ENCODE results near the gene TMEM134.
A peak's percentile ranks its signal among the peaks of the same experiment; 100 is the strongest.
"Not testable (repeated sequence)": the region's sequence is repeated elsewhere in the genome, so short reads cannot be mapped to it uniquely, and the experiment has no call there.

The TMEM134 gene

GRCh38 chr11:67433536-67434394 lies 35.3 kb downstream of the TMEM134 start:
- intact Hi-C loops (cut with DNase I), result no loop called here
- DNase-seq, result no peak

GRCh38 chr11:67432655-67433349 lies 36.2 kb downstream of the TMEM134 start:
- DNase-seq, result no peak
- intact Hi-C loops (cut with DNase I), result no loop called here

GRCh38 chr11:67431346-67432249 lies 37.5 kb downstream of the TMEM134 start:
- no peak for DNase-seq
- intact Hi-C loops (cut with DNase I), result no loop called here

- no peak for DNase-seq
- intact Hi-C loops (cut with DNase I), result no loop called here
Observed at GRCh38 chr11:67429722-67430121, 39.3 kb downstream of the TMEM134 start.

- DNase-seq, result no peak
- intact Hi-C loops (cut with DNase I), result no loop called here
Observed at GRCh38 chr11:67429038-67429668, 39.9 kb downstream of the TMEM134 start.

- intact Hi-C loops (cut with DNase I), result no loop called here
- peak; percentile 89 to 100 (median 99) for DNase-seq
Observed at GRCh38 chr11:67428052-67429001, 40.7 kb downstream of the TMEM134 start, which contains the start of gene RPS6KB2. Gene RPS6KB2, plus strand, starts transcription at chr11:67428494. Its CDS starts 52 bp downstream, at chr11:67428546.

GRCh38 chr11:67427364-67427859 lies 41.6 kb downstream of the TMEM134 start:
- DNase-seq, result peak in 2 of 42 donors; percentile 24 to 36
- intact Hi-C loops (cut with DNase I), result not testable (repeated sequence)

- intact Hi-C loops (cut with DNase I), result no loop called here
- peak in 1 of 42 donors; percentile 36 for DNase-seq
Observed at GRCh38 chr11:67423891-67424613, 45.0 kb downstream of the TMEM134 start.

GRCh38 chr11:67423466-67423865 lies 45.6 kb downstream of the TMEM134 start:
- intact Hi-C loops (cut with DNase I), result no loop called here
- no peak for DNase-seq

- DNase-seq, result no peak
- intact Hi-C loops (cut with DNase I), result no loop called here
Observed at GRCh38 chr11:67422891-67423290, 46.2 kb downstream of the TMEM134 start.

GRCh38 chr11:67421430-67422031 lies 47.5 kb downstream of the TMEM134 start:
- no peak for DNase-seq
- intact Hi-C loops (cut with DNase I), result no loop called here

- intact Hi-C loops (cut with DNase I), result no loop called here
- peak; percentile 88 to 99 (median 96) for DNase-seq
Observed at GRCh38 chr11:67420646-67421429, 48.2 kb downstream of the TMEM134 start.

GRCh38 chr11:67420147-67420645 lies 48.9 kb downstream of the TMEM134 start:
- peak in 1 of 42 donors; percentile 3 for DNase-seq
- intact Hi-C loops (cut with DNase I), result no loop called here

- intact Hi-C loops (cut with DNase I), result no loop called here
- DNase-seq, result no peak
Observed at GRCh38 chr11:67419325-67420049, 49.6 kb downstream of the TMEM134 start.

Measured in head of caudate nucleus (tissue), 42 donors.